Right lobe of liver (tissue), 4 donors: Measurements from ENCODE around the gene FAM185A.
"Not testable (repeated sequence)": the region's sequence is repeated elsewhere in the genome, so short reads cannot be mapped to it uniquely, and the experiment has no call there.

ENCODE experiments used
- CTCF ChIP-seq, 4 donors: fragments of 200-600 bp in 3 of 4; fragments of 450-650 bp in 1 of 4; IDR thresholded peaks; one replicate each; pipeline versions ENCODE4 v1.5.1 to v1.8.0; 2016 to 2022; ENCODE audit warnings: antibody characterized with exemption in 4 of 4, mild to moderate bottlenecking in 2 of 4
- POLR2A ChIP-seq: fragments of 450-650 bp; IDR thresholded peaks from one replicate; pipeline ENCODE4 v1.6.1; 2017; ENCODE audit warnings: antibody characterized with exemption, mild to moderate bottlenecking
- donor health status: DM: no; HTN: no; CAD: no.
- donor health status: DM: no; HTN: no; CAD: no.
- donor health status: DM: no; HTN: yes; CAD: no.

- TF ChIP-seq CTCF (IDR thresholded peaks at IDR 0.05); POLR2A: not testable (repeated sequence)
Measured at GRCh38 chr7:102769657-102770192, 20.9 kb downstream of the FAM185A start.
